ENCODE results near the gene CELF2.

Gene CELF2

GRCh38 chr10:11311027-11311426, 293.4 kb downstream of the CELF2 start:
- DNase-seq = no peak

GRCh38 chr10:11313463-11313862, 295.8 kb downstream of the CELF2 start:
- no peak for DNase-seq

- no peak for DNase-seq
Observed at GRCh38 chr10:11317936-11318670, 300.4 kb downstream of the CELF2 start.

GRCh38 chr10:11318826-11319598, 301.3 kb downstream of the CELF2 start:
- DNase-seq = no peak

GRCh38 chr10:11319990-11320602, 302.4 kb downstream of the CELF2 start:
- no peak for DNase-seq

GRCh38 chr10:11320809-11321520, 303.3 kb downstream of the CELF2 start:
- DNase-seq = no peak

GRCh38 chr10:11322698-11323097, 305.0 kb downstream of the CELF2 start:
- no peak for DNase-seq

GRCh38 chr10:11324761-11325321, 307.2 kb downstream of the CELF2 start:
- DNase-seq = no peak

- DNase-seq = no peak
Observed at GRCh38 chr10:11325817-11326216, 308.1 kb downstream of the CELF2 start.

- no peak for DNase-seq
Observed at GRCh38 chr10:11326241-11326640, 308.6 kb downstream of the CELF2 start.

- no peak for DNase-seq
Observed at GRCh38 chr10:11326913-11327616, 309.4 kb downstream of the CELF2 start.

GRCh38 chr10:11328264-11329061, 310.8 kb downstream of the CELF2 start:
- no peak for DNase-seq

- DNase-seq = no peak
Observed at GRCh38 chr10:11329062-11329673, 311.5 kb downstream of the CELF2 start.

GRCh38 chr10:11330383-11331045, 312.8 kb downstream of the CELF2 start:
- DNase-seq = no peak

GRCh38 chr10:11331046-11331577, 313.4 kb downstream of the CELF2 start:
- no peak for DNase-seq

GRCh38 chr10:11331726-11332125, 314.1 kb downstream of the CELF2 start:
- no peak for DNase-seq

GRCh38 chr10:11332846-11333245, 315.2 kb downstream of the CELF2 start:
- DNase-seq = no peak

GRCh38 chr10:11334436-11334835, 316.8 kb downstream of the CELF2 start:
- DNase-seq = no peak

GRCh38 chr10:11335167-11335652, 317.5 kb downstream of the CELF2 start:
- DNase-seq = no peak

- no peak for DNase-seq
Observed at GRCh38 chr10:11335881-11336430, 318.3 kb downstream of the CELF2 start.

Data from HCEC 1CT (cell line).